ENCODE measurements around the gene RASL10A. TPM values are rescaled to one million over a fixed set of nuclear protein-coding genes. Genes with fewer than 3 reads are reported as not detected.
"Not testable (repeated sequence)": the region's sequence is repeated elsewhere in the genome, so short reads cannot be mapped to it uniquely, and the experiment has no call there.

Gene RASL10A
- 1.3 TPM for total RNA-seq
- long read RNA-seq, partial matches to known transcripts, result 0 of 6 reads
- long read RNA-seq, other reads (novel, unspliced or antisense), result 1 of 6 reads

DNA sequence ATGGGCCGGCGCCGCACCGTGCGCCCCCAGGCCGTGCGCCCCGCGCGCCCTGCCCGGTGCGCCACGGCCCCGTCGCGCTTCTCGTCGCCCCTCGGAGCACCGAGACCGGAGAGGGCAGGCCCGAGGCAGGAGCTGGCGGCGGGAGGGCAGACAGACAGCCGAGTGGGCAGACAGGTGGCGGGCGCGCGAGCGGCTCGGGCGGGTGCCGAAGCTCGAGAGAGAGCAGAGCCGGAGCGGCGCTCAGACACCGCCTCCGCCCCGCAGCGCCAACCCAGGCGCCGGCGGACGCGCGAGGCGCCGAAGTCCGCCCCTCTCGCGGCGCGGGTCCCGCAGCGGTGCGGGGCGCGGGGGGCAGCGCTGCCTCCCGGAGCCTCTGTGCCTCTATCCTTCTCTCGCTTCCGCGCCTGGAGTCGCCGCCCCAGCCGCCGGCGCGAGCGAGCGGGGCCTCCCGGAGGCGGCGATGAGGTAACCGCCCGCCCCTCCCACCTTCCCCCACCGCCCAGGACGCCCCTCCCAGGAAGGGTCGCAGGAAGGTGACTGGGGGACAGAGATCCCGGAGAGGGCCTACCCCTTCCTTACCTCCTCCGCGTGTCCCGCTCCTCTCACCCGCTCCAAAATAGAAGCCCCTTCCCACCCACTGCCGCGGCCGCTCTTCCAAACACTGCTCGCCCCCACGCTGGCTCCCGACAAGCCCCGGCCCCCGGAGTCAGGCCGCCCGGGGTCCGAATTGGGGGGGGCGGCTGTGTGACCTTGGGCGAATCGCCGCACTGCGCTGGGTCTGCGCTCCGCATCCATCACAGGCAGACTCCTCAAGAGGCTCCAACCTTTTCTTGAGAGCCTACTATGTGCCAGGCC, at the start of gene RASL10A:
Gene RASL10A (minus strand): TSS at position 412 of the 855 bp plus-strand sequence. CDS start 451 bp downstream, outside the sequence.
- no peak for DNase-seq (ENCODE audit: low spot score)

DNA sequence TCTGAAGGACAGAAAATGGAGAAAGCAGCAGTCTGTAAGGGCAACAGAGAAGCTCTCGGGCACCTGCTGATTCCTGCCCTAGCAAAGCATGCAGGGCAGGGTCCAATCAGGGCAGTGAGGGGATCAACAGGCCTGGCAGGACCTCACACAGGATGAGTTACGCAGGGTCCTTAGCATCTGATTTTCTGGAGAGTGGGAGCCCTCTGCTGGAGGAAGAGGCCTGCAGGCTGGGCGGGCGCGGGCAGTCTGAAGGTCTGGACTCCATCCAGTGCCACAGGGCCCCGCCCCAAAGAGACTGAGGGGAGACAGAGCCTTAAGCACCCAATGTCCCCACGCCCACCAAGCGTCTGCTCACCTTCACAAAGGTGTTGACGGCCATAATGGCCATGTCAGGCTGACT, 44.0 kb upstream of the RASL10A start:
- intact Hi-C loops (cut with DNase I), result loop anchor here (5.0 kb wide), 1 partner anchor 52 kb away; the partner anchor contains the start of gene GAS2L1
- DNase-seq (ENCODE audit: low spot score), result no peak

More for the DNA sequence above, at the start of gene RASL10A:
- intact Hi-C loops (cut with DNase I), result no loop called here

DNA sequence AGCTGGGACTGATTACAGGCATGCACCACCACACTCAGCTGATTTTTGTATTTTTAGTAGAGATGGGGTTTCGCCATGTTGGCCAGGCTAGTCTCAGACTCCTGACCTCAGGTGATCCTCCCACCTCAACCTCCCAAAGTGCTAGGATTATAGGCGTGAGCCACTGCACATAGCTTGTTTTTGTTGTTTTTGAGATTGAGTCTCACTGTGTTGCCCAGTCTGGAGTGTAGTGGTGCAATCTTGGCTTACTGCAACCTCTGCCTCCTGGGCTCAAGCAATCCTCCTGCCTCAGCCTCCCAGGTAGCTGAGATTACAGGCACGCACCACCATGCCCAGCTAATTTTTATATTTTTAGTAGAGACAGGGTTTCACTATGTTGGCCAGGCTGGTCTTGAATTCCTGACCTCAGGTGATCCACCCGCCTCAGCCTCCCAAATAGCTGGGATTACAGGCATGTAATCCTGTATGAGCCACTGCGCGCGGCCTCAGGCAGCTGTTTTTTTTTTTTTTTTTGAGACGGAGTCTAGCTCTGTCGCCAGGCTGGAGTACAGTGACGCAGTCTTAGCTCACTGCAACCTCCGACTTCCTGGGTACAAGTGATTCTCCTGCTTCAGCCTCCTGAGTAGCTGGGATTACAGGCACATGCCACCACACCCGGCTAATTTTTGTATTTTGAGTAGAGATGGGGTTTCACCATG, 41.8 kb upstream of the RASL10A start:
- intact Hi-C loops (cut with DNase I), result loop anchor here (5.0 kb wide), 1 partner anchor 50 kb away; the partner anchor contains the start of gene GAS2L1
- not testable (repeated sequence) for DNase-seq (ENCODE audit: low spot score)

- no peak for DNase-seq (ENCODE audit: low spot score)
- intact Hi-C loops (cut with DNase I), result no loop called here
Measured at GRCh38 chr22:29353860-29354259, 38.4 kb upstream of the RASL10A start.

DNA sequence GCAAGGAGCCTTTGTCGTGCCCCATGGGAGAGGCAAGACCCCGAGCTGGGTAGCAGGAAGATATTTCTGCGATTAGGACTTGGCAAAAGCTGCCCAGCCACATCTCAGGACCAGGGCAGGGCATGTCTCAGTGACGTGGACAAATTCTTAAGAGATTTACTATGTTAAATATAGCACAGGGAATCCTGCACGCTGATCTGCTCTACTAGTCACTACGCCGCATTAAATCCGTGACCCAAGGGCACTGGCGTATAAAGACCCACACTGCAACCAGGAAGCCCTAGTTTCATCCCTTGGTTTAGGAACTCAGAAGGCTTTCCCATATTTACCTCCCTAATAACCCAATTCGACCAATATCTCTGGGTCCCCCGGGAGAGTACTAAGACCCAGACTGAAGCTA, 37.8 kb upstream of the RASL10A start:
- intact Hi-C loops (cut with DNase I), result no loop called here

GRCh38 chr22:29352778-29353177, 37.3 kb upstream of the RASL10A start:
- no peak for DNase-seq (ENCODE audit: low spot score)
- intact Hi-C loops (cut with DNase I), result no loop called here

More for the DNA sequence above, 37.8 kb upstream of the RASL10A start:
- DNase-seq (ENCODE audit: low spot score), result no peak

- no peak for DNase-seq (ENCODE audit: low spot score)
- intact Hi-C loops (cut with DNase I), result no loop called here
Measured at GRCh38 chr22:29351891-29352290, 36.4 kb upstream of the RASL10A start.

- no peak for DNase-seq (ENCODE audit: low spot score)
- intact Hi-C loops (cut with DNase I), result no loop called here
Measured at GRCh38 chr22:29351042-29351441, 35.5 kb upstream of the RASL10A start.

DNA sequence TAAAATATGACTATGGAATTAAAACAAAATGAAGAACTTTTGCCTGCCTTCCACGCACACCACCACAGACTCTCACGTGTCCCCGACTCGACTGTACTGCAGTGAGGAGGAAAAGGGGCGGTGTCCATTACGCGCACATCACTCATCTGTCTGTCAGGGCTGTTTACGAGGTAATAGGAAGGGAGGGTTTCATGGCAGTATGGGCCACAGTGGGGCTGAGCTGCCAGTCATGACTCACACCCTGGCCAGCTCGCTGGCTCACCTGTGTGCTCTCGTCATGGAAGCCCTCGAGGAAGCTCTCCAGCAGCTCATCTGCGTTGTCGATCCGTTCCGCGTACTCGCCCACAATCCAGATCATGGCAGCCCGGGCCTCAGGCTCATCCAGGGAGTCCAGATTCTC, 33.5 kb upstream of the RASL10A start:
- no peak for DNase-seq (ENCODE audit: low spot score)
- intact Hi-C loops (cut with DNase I), result no loop called here

DNA sequence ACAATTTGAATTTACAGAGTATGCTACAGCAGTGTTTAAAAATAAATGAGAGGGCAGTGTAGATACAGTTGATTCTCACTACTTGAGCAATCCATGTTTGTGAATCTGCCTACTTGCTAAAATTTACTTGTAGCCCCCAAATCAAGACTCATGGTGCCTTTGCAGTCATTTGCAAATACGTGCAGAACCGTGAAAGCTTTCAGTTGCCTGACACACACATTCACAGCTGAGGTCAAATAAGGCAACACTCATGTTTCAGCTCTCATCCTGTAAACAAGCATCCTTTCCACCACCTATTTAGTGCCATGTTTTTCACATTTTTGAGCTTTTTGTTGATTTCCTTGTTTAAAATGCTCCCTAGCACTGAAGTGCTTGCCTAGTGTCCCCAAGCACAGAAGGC, 32.5 kb upstream of the RASL10A start:
- DNase-seq (ENCODE audit: low spot score), result no peak
- intact Hi-C loops (cut with DNase I), result no loop called here

DNA sequence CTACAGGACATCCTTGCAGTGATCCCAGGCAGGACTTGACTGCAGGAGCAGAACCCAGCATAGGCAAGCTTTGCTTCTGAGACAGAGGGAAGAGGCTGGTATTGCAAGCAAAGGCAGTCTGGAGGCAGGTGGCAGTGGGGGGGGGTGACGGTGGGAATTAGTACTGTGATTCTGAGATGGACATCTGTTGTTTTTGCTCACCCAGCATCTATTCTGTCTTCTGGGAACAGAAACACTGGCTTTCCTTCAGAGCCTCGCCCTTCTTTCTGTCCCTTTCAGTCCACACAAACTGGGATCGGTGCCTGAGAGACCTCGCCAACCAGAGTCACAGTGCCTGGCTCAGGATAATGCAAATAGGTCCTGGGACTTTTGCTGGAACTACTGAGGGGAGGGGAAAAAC, 31.2 kb upstream of the RASL10A start:
- no peak for DNase-seq (ENCODE audit: low spot score)
- intact Hi-C loops (cut with DNase I), result no loop called here

DNA sequence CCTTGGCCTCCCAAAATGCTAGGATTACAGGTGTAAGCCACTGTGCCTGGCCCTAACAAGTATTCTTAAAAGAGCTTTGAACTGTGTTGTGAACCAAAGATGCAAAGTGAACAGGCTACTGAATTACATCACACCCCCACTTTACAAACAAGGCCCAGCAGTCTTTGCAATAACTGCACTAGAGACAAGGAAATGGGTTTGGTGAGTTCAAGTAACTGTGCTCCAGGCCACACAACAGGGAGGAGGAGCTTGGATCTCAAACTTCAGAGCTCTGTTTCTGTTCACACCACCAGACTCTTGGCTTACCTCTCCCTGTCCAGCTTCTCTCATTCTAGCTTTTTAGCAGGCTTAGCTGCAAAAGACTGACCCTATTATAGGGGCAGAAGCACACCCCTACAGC, 30.4 kb upstream of the RASL10A start:
- intact Hi-C loops (cut with DNase I), result no loop called here
- no peak for DNase-seq (ENCODE audit: low spot score)

DNA sequence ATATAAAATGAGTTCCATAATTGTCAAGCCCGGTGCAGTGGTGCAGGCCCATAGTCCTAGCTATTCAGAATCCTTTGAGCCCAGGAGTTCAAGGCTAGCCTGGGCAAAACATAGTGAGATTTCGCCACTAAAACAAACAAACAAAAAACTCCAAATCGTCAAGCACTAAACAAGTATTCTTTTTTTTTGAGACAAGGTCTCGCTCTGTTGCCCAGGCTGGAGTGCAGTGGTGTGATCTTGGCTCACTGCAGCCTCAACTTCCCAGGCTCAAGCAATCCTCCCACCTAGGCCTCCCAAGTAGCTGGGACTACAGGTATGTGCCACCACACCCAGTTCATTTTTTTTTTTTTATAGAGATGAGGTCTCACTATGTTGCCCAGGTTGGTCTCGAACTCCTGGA, 29.4 kb upstream of the RASL10A start:
- intact Hi-C loops (cut with DNase I); DNase-seq (ENCODE audit: low spot score): not testable (repeated sequence)

GRCh38 chr22:29344137-29344536, 28.6 kb upstream of the RASL10A start:
- no peak for DNase-seq (ENCODE audit: low spot score)
- intact Hi-C loops (cut with DNase I), result no loop called here

GRCh38 chr22:29343313-29343805, 27.9 kb upstream of the RASL10A start:
- intact Hi-C loops (cut with DNase I), result no loop called here
- peak; percentile 82 for DNase-seq (ENCODE audit: low spot score)

DNA sequence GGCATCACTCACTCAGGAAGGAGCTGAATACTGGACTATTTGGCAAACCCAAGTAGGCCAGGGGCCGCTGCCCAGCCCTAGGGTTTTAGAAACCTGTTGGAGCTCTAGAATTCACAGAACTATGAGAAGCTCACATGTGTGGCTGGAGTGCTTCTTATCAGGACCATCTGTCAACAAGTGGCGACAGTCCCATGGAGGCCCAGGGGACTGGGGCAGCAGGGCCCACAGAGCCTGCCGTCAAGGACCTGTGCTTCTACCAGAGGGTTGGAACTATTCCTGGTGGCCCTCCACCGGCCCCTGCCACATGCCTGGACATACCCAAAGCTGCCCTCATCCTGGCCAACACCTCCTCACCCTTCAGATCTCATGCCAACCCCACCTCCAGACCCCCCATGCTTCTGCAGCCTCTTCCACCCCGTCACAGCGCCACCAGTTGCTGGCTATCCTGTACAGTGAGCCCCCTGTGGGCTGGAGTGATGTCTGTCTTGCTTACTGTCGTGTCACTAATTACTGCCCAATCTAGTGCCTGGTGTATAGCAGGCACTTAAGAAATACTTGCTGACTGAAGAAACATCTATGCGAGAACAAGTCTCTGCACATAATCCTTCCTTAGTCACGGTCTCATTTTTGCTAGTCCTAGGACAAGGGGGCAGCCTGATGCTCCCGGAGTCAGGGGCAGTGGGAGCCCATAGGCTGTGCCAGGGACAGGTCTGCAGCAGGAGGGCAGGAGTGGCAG, 27.2 kb upstream of the RASL10A start:
- no peak for DNase-seq (ENCODE audit: low spot score)

DNA sequence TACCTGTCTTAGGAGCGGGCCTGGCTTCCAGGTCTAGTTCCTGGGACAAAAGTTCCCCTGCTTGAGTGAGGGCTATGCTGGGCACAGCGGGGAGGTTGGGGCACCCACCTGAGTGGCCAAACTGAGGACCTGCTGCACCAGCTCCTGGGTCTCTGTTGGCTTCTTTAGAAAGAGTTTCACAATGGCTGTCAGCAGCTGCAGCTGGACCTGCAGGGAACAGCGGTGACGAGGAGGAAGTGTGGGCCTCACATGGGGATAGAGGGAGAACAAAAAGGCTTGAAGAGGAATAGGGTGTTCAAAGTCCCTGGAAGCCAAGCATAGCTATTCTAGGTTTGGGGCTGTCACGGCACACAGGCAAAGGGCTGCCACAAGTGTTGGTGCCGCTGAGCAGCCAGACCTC, 26.7 kb upstream of the RASL10A start:
- intact Hi-C loops (cut with DNase I), result no loop called here
- no peak for DNase-seq (ENCODE audit: low spot score)

More for the DNA sequence above, 27.2 kb upstream of the RASL10A start:
- intact Hi-C loops (cut with DNase I), result no loop called here

- no peak for DNase-seq (ENCODE audit: low spot score)
- intact Hi-C loops (cut with DNase I), result no loop called here
Measured at GRCh38 chr22:29341849-29342127, 26.3 kb upstream of the RASL10A start.

GRCh38 chr22:29341056-29341848, 25.8 kb upstream of the RASL10A start:
- intact Hi-C loops (cut with DNase I), result no loop called here
- DNase-seq (ENCODE audit: low spot score), result no peak
